Right ventricle myocardium superior (tissue), 1 donor: Measurements from ENCODE around the gene TLR9. TPM values are rescaled to one million over a fixed set of nuclear protein-coding genes. Genes with fewer than 3 reads are reported as not detected.
A peak's percentile ranks its signal among the peaks of the same experiment; 100 is the strongest.

Experiments used
- ATAC-seq: fragments of 200-7000 bp; cut with Tn5 transposase; one replicate; pipeline ENCODE4 v1.9.1; 2020; ENCODE audit warnings: mild to moderate bottlenecking; ENCODE audit not compliant: poor library complexity
- DNase-seq: peaks from one replicate; pipeline ENCODE4 v3.0.0-alpha.2; 2020
- intact Hi-C: fragments of 100-400 bp; cut with DNase I; formaldehyde crosslinking; loops from one replicate; pipeline ENCODE4 v1.11.2; 2022
- total RNA-seq: library from RNA; stranded (reverse); fragmentation: NEBNext Ultra II Directional; extraction: Animal tissue kit (Norgen Biotek cat#: 25700); gene quantifications from one replicate; pipeline ENCODE4 v1.2.1, GENCODE V29; 2021
- donor health status: DM: no; HTN: yes; CAD: no; lungs with severe emphysema.

The TLR9 gene
- total RNA-seq, 1 donor from 2014 or later = 0.32 TPM

DNA sequence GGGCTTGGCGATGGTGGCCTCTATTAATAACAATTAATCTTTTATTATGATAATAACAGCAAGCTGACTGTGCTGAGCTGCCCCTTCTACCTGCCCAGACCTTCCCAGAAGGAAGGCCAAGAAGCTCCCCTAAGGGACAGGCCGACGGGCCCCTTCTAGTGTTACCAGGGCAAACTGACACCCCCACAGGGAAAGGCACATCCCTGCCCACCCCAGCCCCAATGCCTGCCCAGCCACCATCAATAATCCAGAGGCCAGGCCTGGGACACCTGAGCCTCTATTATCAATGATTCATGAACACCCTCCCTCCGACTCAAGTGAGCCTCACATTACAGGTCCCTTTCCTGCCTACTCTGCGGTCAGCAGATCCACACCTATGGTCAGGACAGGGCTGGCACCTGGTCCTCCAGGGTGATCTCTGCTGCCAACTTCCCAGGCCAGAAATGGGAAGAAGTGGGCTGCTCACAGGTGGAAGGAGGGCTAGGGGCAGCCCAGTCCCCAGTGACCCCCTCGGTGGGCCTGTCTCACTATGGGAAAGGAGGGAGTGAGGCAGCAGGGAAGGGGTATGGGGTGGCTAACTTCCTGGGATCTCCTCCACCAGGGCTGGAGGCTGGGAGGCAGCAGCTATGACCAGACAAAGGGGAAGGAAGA lies 11.7 kb upstream of the TLR9 start:
- DNase-seq = no peak
- intact Hi-C loops = loop anchor here (5.0 kb wide), 1 partner anchor 40 kb away; the partner anchor contains the start of gene WDR82
- no peak for ATAC-seq

DNA sequence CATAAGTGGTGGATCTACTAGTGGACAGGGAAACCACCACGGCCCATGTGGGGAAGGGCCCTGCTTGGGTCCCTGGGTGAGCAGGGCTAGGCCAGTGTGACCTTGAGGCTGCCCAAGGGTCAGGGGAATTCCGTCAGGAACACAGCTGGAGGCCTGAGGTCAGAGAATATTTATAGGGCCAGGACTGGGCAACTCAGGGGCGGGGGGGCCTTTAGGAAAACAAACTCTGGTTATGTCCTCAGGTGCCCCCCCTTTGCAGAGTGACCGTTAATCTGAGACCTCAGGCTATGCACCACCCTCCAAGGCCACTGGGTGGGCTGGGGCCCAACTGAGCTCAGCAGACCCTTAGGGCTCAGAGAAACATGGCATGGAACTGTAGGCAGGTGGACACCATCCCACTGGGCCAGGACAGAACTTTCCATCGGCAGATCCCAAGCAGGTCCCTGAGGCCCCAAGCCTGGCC lies 11.0 kb upstream of the TLR9 start:
- intact Hi-C loops = loop anchor here (5.0 kb wide), 1 partner anchor 41 kb away; the partner anchor contains the start of gene WDR82
- ATAC-seq = no peak
- DNase-seq = no peak

DNA sequence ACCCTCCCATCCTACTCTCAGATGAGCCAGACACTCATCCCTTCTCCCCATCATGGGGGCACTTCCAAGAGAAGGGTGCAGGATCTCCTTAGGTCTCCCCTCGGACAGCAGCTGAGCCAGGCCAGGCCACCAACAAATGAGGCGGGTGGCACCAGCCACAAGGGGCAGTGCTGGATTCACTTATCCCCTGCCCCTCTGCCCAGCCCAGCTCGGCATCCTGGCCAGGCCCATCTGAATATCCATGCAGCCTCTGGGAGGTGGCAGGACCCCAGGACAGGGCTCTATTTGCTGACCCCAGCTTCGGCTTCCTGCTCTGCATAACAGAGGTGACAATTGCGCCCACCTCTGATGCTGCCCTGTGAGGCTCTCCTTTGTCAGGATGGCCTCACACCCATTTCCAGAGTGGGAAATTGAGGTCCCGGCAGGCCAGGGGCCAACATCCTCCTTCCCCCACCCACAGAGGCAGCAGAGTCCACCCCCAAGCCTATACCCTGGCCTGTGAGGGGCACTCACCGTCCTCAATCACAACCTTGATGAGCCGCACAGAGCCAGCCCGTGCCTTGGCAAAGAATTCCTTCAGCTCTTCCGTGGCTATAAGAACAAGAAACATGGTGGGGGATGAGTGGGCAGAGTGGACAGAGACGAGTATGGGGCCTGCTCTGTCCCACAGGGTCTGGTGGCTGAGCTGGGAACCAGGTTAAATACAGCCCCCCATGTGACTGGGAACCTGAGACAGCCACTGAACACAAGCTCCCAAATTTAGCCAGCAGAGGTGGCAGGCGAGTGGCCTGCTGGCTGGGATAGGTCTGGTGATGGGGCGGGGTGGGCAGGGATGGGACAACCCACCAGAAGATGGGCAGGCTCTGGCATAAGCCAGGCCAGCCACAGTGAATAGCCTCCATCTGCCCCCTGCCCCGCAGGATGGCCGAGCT lies 9.3 kb upstream of the TLR9 start:
- intact Hi-C loops = loop anchor here (5.0 kb wide), 1 partner anchor 43 kb away; the partner anchor contains the start of gene WDR82
- peak; percentile 63 for DNase-seq
- peak; percentile 32 for ATAC-seq

DNA sequence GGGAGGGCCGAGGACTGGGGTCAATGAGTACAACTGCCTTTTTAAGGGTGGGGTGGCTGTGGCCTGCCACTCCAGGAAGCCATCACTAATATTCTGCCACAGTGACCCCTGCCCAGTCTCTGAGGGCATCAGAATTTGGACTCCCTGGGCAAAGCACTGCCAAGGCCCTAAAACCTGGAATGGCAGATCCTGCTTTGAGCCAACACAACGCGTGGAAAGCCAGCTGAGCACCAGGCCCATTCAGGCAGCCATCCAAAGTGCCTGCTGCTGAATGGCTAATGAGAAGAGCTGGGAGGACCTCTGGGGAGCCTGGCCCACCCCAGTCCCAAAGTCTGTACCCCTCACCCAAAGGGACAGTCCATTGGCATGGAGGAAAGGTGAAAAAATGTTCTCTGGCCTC lies 8.5 kb upstream of the TLR9 start:
- intact Hi-C loops = no loop called here
- DNase-seq (peak; percentile 77), ATAC-seq (peak; percentile 43)

DNA sequence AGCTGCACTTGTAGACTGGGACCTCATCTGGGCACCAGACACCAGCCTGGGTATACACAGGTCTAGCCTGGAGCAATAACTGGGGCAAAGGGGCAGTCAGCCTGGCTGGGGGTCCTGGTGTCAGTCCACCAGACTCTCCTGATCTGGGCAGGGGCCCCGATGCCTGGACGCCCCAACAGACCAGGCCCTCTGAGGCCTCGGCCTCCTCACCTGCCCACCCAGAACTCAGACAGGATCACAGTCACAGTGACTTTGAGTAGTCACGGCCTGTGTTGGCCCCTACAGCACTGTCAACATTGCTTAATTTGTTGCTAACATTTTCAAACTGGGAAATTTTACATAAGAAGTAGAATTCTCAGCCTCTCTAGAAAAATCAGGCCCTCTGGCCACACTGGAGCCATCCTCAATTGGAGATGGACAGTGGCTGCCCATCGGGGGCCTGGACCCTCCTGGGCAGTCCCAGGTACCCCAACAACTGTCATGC lies 7.7 kb upstream of the TLR9 start:
- ATAC-seq (no peak), DNase-seq (no peak)
- intact Hi-C loops = no loop called here

DNA sequence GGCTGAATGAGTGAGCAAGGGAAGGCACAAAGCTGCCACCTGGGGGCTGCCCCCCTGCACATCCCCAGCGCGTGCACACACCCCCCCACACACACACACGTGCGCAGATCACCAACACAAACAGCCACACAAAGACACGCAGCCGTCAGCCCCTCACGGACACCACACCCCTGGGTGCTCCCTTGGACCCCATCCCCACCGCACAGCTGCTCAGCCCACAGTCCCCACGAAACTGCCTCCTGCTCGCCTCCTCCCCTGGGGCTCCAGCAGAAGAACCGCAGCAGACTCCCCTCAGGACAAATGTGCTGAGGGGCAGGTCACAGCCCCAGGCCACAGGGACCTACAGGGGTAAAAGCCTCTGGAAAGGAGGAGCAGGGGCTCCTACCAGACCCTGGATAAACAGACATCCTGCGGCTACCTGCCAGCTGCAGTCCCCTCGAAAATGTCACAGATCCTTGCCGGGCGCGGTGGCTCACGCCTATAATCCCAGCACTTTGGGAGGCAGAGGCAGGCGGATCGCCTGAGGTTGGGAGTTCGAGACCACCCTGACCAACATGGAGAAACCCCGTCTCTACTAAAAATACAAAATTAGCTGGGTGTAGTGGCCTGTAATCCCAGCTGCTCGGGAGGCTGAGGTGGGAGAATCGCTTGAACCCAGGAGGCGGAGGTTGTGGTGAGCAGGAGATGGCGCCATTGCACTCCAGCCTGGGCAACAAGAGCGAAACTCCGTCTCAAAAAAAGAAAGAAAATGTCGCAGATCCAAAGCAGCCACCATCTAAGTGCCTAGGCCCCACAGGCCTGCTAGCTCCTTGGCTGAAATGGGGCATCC lies 7.0 kb upstream of the TLR9 start:
- intact Hi-C loops = no loop called here
- ATAC-seq (no peak), DNase-seq (no peak)

DNA sequence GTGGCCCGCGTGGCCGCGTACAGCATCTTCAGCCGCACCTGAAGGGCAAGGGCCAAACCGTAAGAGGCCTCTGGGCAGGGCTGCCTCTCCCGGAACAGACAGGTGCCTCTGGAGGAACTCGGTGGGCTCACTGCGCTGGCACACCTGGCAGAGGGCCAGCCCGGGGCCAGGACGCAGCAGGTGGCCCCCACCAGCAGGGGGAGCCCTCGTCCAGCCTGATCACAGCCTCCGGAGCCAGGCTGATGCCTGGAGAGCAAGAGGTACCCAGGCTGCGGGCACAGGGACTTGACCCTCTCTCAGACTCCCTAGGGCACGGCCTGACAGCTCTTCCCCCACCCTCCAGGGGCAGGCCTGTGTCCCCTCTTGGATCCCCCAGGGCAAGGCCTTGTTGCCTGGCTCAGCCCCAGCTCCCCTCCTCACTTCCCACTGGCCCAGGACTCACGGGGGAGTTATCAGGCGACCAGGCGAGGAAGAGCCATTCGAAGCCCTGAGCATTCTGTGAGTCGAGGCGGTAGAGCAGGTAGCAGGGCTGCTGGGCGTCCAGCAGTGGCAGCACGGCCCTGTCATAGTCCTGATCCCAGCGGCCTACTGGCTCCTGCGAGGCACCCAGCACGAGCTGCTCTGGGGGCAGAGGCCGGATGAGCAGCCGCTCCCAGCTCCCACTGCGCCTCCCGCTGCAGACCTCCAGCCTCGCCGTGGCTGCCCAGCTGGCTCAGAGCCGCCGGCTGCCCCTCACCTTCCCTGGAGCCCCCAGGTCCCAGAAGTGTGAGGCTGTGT lies 6.2 kb upstream of the TLR9 start:
- intact Hi-C loops = no loop called here
- DNase-seq (peak; percentile 85), ATAC-seq (peak; percentile 19)

DNA sequence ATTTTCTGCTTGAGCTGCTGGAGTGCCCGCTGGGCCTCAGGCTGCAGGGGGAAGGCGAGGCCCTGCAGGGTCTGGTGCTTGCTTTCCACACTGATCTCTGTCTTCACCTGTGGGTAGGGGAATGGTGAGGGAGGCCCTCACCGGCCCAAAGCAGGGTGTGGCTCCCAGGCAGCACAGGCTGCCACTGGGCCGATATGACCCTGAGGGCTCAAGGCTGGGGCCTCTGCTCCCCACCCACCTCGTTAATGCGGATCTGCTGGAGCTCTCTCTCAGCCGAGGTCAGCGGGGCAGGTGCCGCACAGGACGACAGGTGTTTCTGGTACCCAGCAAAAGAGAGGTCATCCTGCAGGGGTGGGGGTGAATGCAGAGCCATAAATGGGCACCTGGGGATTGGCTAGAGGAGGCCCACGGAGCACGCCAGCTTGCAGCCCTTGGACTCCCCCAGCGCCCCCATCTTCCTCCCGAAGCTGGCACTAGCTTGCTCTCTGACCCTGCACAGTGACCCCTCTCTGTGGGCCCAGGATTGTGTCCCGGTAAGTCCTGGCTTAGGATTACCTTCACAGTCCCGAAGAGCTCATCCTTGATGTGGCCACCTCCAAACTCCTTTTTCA lies 5.5 kb upstream of the TLR9 start:
- ATAC-seq = no peak
- no peak for DNase-seq
- intact Hi-C loops = no loop called here

DNA sequence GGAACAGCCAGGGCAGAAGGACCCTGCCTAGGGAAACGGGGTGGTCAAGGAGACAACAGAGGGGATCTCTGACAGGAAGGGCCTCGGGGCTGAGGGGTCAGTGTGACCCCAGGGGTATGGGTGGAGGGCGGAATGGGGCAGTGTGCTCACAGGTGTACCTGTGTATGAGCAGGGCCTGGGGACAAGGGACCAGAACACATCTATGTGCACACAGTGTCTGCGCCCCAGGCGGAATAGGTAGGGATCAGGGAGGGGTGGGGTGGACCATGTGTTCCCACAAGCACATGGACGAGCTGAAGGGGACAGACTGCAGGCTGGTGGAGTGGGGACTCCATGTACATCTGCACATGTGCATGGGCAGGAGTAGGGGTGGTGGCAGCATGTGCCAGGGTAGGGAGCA lies 5.0 kb upstream of the TLR9 start:
- ATAC-seq = no peak
- DNase-seq = no peak
- intact Hi-C loops = no loop called here

DNA sequence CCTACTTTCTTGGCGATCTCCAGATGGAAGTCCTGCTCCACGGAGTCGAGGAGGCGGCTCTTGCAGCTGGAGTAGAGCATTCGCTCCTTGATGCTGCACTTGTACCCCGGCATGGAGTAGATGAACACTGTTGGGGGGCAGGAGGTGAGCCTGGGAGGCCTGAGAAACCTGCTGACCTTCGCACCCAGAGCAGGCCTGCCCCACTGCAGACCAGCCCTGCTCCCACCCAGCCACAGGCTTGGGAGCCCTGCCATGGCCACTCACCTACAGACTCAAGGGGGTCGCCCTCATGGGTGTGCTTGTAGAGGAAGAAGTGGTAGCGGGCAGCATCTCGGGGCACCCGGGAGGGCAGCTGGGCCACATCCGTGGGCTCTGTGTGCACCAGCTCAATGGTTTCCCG lies 4.2 kb upstream of the TLR9 start:
- ATAC-seq = no peak
- intact Hi-C loops = loop anchor here (5.0 kb wide), 1 partner anchor 113 kb away; no protein-coding TSS in a partner anchor
- DNase-seq = no peak

DNA sequence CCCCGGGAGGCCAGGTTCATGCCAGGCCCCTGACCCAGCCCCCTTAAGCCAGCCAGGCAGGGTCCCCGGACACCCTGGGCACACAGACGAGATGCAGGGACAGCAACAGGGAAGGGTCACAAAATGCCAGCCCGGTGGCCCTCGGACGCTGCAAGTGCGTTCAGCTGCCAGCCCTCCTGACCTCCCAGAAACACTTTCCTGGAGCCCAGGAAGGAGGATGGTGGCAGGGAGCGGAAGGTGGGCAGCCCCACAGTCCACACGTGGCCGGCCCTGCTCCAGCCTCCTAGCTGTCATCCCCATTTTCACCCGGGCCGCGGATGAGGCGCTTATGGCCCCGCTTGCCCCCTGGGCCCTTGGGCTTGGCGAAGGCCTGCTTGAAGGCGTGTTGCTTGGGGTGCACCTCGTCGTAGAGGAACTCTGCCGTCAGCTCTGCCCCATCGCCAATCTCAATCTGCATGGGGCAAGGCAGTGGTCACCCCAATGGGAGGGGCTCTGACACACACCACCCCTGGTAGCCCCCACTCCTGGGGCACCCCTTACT lies 3.4 kb upstream of the TLR9 start:
- DNase-seq (no peak), ATAC-seq (no peak)
- intact Hi-C loops = loop anchor here (5.0 kb wide), 1 partner anchor 113 kb away; no protein-coding TSS in a partner anchor

DNA sequence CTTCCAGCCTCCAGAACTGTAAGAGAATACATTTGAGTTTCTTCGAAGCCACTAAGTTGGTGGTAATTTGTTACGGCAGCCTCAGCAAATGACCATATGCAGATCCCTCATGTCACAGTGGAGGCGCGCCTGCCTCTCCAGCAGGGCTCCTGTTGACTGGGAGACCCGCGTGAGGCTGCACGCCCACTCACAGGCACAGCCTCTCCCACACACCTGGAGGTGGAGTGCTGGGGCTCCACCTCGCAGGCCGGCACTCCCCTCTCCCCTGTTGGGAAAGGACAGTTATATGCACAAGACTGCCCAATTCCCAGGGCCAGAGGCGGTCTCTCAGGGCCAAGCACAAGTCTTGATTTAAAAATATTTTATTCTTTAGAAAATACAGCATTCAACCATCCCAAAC lies 2.8 kb upstream of the TLR9 start:
- DNase-seq (no peak), ATAC-seq (no peak)
- intact Hi-C loops = loop anchor here (5.0 kb wide), 1 partner anchor 114 kb away; no protein-coding TSS in a partner anchor

DNA sequence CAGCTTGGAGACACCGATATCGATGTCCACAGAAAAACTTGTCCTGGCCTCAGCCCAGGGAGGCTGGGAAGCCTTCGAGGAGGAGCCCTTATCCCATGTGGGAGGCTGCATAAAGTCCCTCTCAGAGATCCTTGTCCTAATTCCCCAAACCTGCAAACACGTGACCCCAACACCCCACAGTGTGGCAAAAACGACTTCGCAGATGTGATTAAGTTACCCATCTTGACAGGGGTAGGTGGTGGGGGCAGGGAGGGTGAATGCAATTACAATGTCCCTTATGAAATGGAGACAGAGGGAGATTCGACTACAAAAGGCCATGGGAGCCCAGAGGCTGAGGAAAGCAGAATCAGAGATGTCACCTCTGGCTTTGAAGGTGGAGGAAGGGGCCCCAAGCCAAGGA lies 2.3 kb upstream of the TLR9 start:
- DNase-seq (no peak), ATAC-seq (no peak)
- intact Hi-C loops = loop anchor here (5.0 kb wide), 1 partner anchor 115 kb away; no protein-coding TSS in a partner anchor

DNA sequence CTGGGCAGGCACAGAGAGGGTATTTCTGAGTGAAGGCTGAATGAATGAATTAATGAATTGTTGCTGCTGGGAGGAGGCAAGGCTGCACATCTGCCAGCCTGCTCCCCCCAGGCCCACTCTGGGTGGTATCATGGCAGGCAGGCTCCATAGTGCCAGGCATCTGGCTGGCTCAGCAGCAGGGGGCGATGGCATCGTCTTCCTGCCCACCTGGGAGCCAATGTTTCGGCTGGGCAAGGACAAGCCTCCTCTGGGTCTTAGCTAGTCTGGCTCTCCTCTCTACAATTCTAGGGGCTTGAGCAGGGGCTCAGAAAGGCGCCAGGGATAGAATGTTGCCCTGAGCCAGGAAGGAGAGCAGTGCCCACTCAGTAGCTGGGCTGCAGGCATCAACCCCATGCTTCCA lies 1.7 kb upstream of the TLR9 start:
- ATAC-seq = no peak
- DNase-seq = no peak
- intact Hi-C loops = loop anchor here (5.0 kb wide), 1 partner anchor 115 kb away; no protein-coding TSS in a partner anchor

DNA sequence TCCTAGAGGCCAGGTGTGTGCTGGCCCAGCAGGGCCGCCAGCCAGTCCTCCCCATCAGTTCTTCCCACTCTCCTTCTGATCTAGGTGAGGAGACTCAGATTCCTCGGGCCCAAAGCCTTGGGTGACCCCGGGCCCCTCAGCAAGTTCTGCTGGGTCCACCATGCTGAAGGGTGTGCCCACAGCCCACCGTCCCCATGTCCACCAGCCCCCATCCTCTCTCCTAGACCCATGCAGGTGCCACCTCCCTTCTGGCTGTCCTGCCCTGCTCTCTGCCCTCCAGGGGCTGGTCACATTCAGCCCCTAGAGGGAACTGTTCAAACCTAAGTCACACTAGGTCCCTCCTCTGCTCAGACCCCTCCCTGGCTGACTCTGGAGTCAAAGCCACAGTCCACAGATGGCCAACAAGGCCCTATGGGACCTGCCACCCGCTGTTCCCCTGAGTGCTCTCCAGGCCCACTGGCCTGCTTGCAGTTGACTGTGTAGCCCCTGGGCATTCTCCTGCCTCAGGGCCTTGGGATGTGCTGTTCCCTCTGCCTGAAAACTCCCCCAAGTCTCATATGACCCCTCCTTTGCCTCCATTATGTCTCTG lies 878 bp upstream of the TLR9 start:
- intact Hi-C loops = loop anchor here (5.0 kb wide), 1 partner anchor 116 kb away; no protein-coding TSS in a partner anchor
- DNase-seq = no peak
- no peak for ATAC-seq

DNA sequence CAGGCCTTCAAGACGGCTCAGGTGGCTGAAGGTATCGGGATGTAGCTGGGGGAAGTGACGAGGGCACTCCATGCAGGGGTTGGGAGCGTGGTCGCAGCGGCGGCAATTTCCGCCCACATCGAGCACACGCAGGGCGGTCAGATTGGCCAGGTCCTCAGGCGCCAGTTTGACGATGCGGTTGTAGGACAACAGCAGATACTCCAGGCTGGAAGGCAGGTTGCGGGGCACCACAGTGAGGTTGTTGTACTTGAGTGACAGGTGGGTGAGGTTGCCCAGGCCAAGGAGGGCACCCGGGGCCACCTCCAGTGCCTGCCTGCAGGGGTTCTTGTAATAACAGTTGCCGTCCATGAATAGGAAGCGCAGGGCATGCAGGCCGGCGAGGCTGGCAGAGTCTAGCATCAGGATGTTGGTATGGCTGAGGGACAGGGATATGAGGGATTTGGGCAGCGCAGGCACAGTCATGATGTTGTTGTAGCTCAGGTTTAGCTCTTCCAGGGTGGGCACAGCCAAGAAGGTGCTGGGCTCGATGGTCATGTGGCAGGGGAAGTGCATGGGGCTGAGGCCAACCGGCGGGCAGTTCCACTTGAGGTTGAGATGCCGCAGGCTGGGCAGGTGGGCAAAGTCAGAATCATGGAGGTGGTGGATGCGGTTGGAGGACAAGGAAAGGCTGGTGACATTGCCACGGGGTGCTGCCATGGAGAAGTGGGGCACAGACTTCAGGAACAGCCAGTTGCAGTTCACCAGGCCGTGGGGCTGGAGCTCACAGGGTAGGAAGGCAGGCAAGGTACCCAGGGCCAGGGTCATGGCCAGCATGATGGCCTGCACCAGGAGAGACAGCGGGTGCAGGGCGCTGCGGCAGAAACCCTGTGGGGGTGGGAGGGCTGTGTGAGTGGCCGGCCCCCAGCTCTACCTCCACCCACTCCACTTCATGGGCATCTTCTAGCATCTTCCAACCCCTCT lies 1.7 kb downstream of the TLR9 start:
- no peak for DNase-seq
- ATAC-seq = no peak
- intact Hi-C loops = no loop called here
